Liver (tissue), 9 donors: ENCODE data around the gene LILRB3. TPM values are rescaled to one million over a fixed set of nuclear protein-coding genes. Genes with fewer than 3 reads are reported as not detected.

Experiments
- DNase-seq: peaks from one replicate; pipeline ENCODE4 v3.0.0-alpha.2; 2017; ENCODE audit warnings: low spot score
- H3K27ac ChIP-seq, 2 donors: one replicate each; pipeline ENCODE4 v1.7.0; 2013; ENCODE audit warnings: inconsistent platforms in 2 of 2, low read length in 2 of 2, control low read depth in 1 of 2, low read depth in 1 of 2, mild to moderate bottlenecking in 1 of 2
- H3K27me3 ChIP-seq, 4 donors: one replicate each; pipeline versions ENCODE4 v1.6.1 to v1.7.0; 2013; ENCODE audit warnings: low read length in 3 of 4, inconsistent platforms in 1 of 4, mild to moderate bottlenecking in 1 of 4, moderate library complexity in 1 of 4; ENCODE audit not compliant: control insufficient read depth in 4 of 4, insufficient read depth in 4 of 4
- H3K36me3 ChIP-seq, 4 donors: one replicate each; pipeline versions ENCODE4 v1.6.1 to v1.7.0; 2013; ENCODE audit warnings: low read length in 3 of 4, mild to moderate bottlenecking in 3 of 4, low read depth in 1 of 4, moderate library complexity in 1 of 4; ENCODE audit not compliant: control insufficient read depth in 4 of 4, insufficient read depth in 3 of 4
- H3K4me1 ChIP-seq, 4 donors: one replicate each; pipeline versions ENCODE4 v1.6.1 to v1.7.0; 2013; ENCODE audit warnings: low read length in 3 of 4, mild to moderate bottlenecking in 3 of 4, moderate library complexity in 1 of 4; ENCODE audit not compliant: control insufficient read depth in 4 of 4, insufficient read depth in 4 of 4
- H3K4me3 ChIP-seq, 3 donors: one replicate each; pipeline versions ENCODE4 v1.6.1 to v1.7.0; 2013; ENCODE audit warnings: low read length in 3 of 3, control low read depth in 1 of 3, low read depth in 1 of 3, mild to moderate bottlenecking in 1 of 3
- H3K9ac ChIP-seq, 2 donors: one replicate each; pipeline ENCODE4 v1.7.0; 2013; ENCODE audit warnings: low read length in 2 of 2, mild to moderate bottlenecking in 2 of 2, moderate library complexity in 2 of 2, control low read depth in 1 of 2, low read depth in 1 of 2
- H3K9me3 ChIP-seq, 4 donors: one replicate each; pipeline versions ENCODE4 v1.6.1 to v1.7.0; 2013; ENCODE audit warnings: low read length in 3 of 4; ENCODE audit not compliant: control insufficient read depth in 4 of 4
- ATF3 ChIP-seq: IDR thresholded peaks from 2 replicates; pipeline ENCODE4 v1.6.1; 2016; ENCODE audit warnings: antibody characterized with exemption
- CTCF ChIP-seq: fragments of 150-350 bp; IDR thresholded peaks from 2 replicates; pipeline ENCODE4 v1.5.1; 2017; ENCODE audit warnings: improper control_type of control experiment, low read depth, low read length; ENCODE audit not compliant: missing input control
- FOXA1 ChIP-seq: IDR thresholded peaks from 2 replicates; pipeline ENCODE4 v1.6.1; 2016; ENCODE audit warnings: antibody characterized with exemption
- GABPA ChIP-seq, 2 donors: IDR thresholded peaks in 1 of 2; conservative IDR thresholded peaks in 1 of 2; 2 replicates each; pipeline ENCODE4 v1.6.1; 2016; ENCODE audit warnings: antibody characterized with exemption in 2 of 2, mild to moderate bottlenecking in 1 of 2, moderate library complexity in 1 of 2
- HNF4A ChIP-seq, 2 donors: conservative IDR thresholded peaks; 2 replicates each; pipeline ENCODE4 v1.6.1; 2016; ENCODE audit warnings: antibody characterized with exemption in 2 of 2, mild to moderate bottlenecking in 2 of 2
- HNF4G ChIP-seq: IDR thresholded peaks from 2 replicates; pipeline ENCODE4 v1.6.1; 2016; ENCODE audit warnings: antibody characterized with exemption
- JUND ChIP-seq, 2 donors: IDR thresholded peaks; 2 replicates each; pipeline ENCODE4 v1.6.1; 2016; ENCODE audit warnings: antibody characterized with exemption in 2 of 2
- MAX ChIP-seq: IDR thresholded peaks from 2 replicates; pipeline ENCODE4 v1.6.1; 2016; ENCODE audit warnings: antibody characterized with exemption
- NR2F2 ChIP-seq: IDR thresholded peaks from 2 replicates; pipeline ENCODE4 v1.6.1; 2016; ENCODE audit warnings: antibody characterized with exemption
- RAD21 ChIP-seq, 2 donors: IDR thresholded peaks; 2 replicates each; pipeline ENCODE4 v1.6.1; 2016; ENCODE audit warnings: antibody characterized with exemption in 2 of 2, mild to moderate bottlenecking in 2 of 2
- REST ChIP-seq: IDR thresholded peaks from 2 replicates; pipeline ENCODE4 v1.6.1; 2016; ENCODE audit warnings: antibody characterized with exemption, mild to moderate bottlenecking
- RXRA ChIP-seq, 2 donors: IDR thresholded peaks; 2 replicates each; pipeline ENCODE4 v1.6.1; 2017 to 2018; ENCODE audit warnings: antibody characterized with exemption in 2 of 2, mild to moderate bottlenecking in 1 of 2
- YY1 ChIP-seq: IDR thresholded peaks from 2 replicates; pipeline ENCODE4 v1.6.1; 2016; ENCODE audit warnings: antibody characterized with exemption, mild to moderate bottlenecking
- WGBS: extraction: QIAGEN DNeasy Blood & Tissue Kit; methylation state at CpG from one replicate; pipeline ENCODE4 v1.1.7; 2013; 5-methylcytosine and 5-hydroxymethylcytosine counted together
- polyA plus RNA-seq, 2 donors: library from polyadenylated mRNA; stranded (reverse) in 1 of 2; unstranded in 1 of 2; fragments of 200-250 nt in 1 of 2; fragments of >200 nt in 1 of 2; fragmentation: Nextera tagmentation in 1 of 2; extraction: Ambion mirVana in 1 of 2; gene quantifications; one replicate each; pipeline versions ENCODE4 v1.2.1 to v1.2.3, GENCODE V29; 2013 to 2015
- total RNA-seq, 2 donors: library from RNA; depleted of rRNA; stranded (reverse); fragments of >200 nt; gene quantifications; one replicate each; pipeline ENCODE4 v1.2.3, GENCODE V29; 2014
- TF ChIP-seq, protein P1 (sequence below): IDR thresholded peaks from 2 replicates; pipeline ENCODE4 v1.6.1; 2016; ENCODE audit warnings: antibody characterized with exemption
- donor health status: healthy.
- donor health status: healthy.
- donor health status: healthy.
- donor health status: healthy.
- donor health status: healthy.

LILRB3 gene
- total and polyA plus RNA-seq, 4 donors = 2.2 to 10.5 (median 3.3) TPM

GRCh38 chr19:54189145-54189734 is 33.6 kb downstream of the LILRB3 start, which contains the start of gene MBOAT7:
Gene MBOAT7 (minus strand): TSS chr19:54189580. CDS start chr19:54188508, 1,072 bp downstream.
- peaks cover 9 to 22% (median 15%) of the 10 kb centered on the region in 4 donors for H3K4me1 ChIP-seq
- WGBS = under 1% methylated on average over 64 of the region's 64 CpGs
- peak within 1 kb of the TSS; percentile 58 to 80 (median 75) for H3K4me3 ChIP-seq
- DNase-seq = no peak
- peak; percentile 17 for TF ChIP-seq CTCF
- no peak for TF ChIP-seq YY1
- H3K9ac ChIP-seq = peak within 1 kb of the TSS; percentile 77 to 96
- peaks cover 2 to 14% (median 8%) of the 10 kb centered on the region in 4 donors for H3K36me3 ChIP-seq
- H3K27me3 ChIP-seq = no peaks in the 10 kb centered on the region
- no peaks in the 10 kb centered on the region for H3K9me3 ChIP-seq
- H3K27ac ChIP-seq = peak within 1 kb of the TSS; percentile 96 to 99

DNA sequence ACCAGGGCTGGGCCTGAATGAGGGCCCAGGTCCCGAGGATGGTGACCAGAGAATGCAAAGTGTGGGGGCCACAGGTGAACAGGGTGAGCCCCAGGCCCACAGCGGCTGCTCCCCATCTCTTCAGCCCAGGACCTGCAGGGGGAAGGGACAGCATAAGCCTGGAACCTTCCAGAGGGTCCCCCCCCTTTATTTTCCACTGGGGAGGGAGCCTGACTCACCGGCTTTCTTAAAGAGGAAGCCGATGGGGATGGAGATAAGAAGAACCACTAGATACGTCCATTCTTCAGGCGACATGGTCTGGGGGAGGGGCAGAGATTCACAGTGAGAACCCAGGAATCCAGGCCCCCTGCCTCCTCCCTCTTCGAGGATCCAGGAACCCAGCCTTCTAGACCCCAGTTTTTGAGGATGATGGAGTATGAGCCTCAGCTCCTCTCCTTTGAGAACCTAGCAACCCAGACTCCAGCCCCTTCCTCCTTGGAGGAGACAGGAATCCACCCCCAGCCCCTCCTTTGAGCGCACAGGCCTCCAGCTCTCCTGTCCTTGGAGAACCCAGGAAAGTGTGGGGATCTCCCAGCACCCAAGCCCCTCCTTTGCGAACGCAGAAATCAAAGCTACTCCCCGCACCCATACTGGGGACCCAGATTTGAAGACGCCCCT is 34.5 kb downstream of the LILRB3 start:
- Histone ChIP-seq H3K36me3 (peaks cover under 1 to 9% (median 4%) of the 10 kb centered on the region in 4 donors), H3K27me3 (no peaks in the 10 kb centered on the region), H3K9me3 (no peaks in the 10 kb centered on the region), H3K4me1 (peaks cover 9 to 22% (median 15%) of the 10 kb centered on the region in 4 donors), H3K27ac (peak overlapping the region; percentile 96 to 99), H3K9ac (peak overlapping the region; percentile 11 to 65), H3K4me3 (peak overlapping the region in 2 of 3 donors; percentile 58 to 80)
- TF ChIP-seq ATF3 (no peak), FOXA1 (no peak), RXRA (IDR thresholded peaks at IDR 0.05) (no peak), RAD21 (IDR thresholded peaks at IDR 0.05) (no peak), MAX (no peak)
- TF ChIP-seq, protein P1, sequence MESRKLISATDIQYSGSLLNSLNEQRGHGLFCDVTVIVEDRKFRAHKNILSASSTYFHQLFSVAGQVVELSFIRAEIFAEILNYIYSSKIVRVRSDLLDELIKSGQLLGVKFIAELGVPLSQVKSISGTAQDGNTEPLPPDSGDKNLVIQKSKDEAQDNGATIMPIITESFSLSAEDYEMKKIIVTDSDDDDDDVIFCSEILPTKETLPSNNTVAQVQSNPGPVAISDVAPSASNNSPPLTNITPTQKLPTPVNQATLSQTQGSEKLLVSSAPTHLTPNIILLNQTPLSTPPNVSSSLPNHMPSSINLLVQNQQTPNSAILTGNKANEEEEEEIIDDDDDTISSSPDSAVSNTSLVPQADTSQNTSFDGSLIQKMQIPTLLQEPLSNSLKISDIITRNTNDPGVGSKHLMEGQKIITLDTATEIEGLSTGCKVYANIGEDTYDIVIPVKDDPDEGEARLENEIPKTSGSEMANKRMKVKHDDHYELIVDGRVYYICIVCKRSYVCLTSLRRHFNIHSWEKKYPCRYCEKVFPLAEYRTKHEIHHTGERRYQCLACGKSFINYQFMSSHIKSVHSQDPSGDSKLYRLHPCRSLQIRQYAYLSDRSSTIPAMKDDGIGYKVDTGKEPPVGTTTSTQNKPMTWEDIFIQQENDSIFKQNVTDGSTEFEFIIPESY = no peak
- no peak for DNase-seq
- WGBS = 53% methylated on average over 12 of the region's 12 CpGs

GRCh38 chr19:54186934-54187381 is 35.8 kb downstream of the LILRB3 start:
- H3K9me3 ChIP-seq = no peaks in the 10 kb centered on the region
- H3K9ac ChIP-seq = no peak overlapping the region
- TF ChIP-seq RAD21 (IDR thresholded peaks at IDR 0.05) (no peak), HNF4G (no peak), REST (no peak), GABPA (IDR thresholded peaks at IDR 0.05 in 1 of 2, conservative IDR thresholded peaks at IDR 0.05 in 1 of 2) (no peak), HNF4A (conservative IDR thresholded peaks at IDR 0.05) (no peak), NR2F2 (no peak), CTCF (no peak), JUND (IDR thresholded peaks at IDR 0.05) (no peak), MAX (no peak), FOXA1 (no peak)
- H3K36me3 ChIP-seq = peaks cover 0 to 6% (median 0%) of the 10 kb centered on the region in 4 donors
- 90% methylated on average over 11 of the region's 11 CpGs for WGBS
- no peaks in the 10 kb centered on the region for H3K27me3 ChIP-seq
- H3K4me1 ChIP-seq = peaks cover 5 to 17% (median 10%) of the 10 kb centered on the region in 4 donors
- DNase-seq = no peak
- H3K4me3 ChIP-seq = no peak overlapping the region
- H3K27ac ChIP-seq = no peak overlapping the region
